GM12865 (cell line): ENCODE results near the gene MRTFA.

Source experiments
- DNase-seq: peaks from one replicate; pipeline ENCODE4 v3.0.0; 2010; ENCODE audit warnings: low read depth
- H3K4me3 ChIP-seq: 2 replicates; pipeline ENCODE4 v1.5.1; 2011; ENCODE audit warnings: mild to moderate bottlenecking, low read depth, low read length, control low read depth
- TF ChIP-seq, protein P1 (sequence below): IDR thresholded peaks from 2 replicates; pipeline ENCODE4 v1.5.1; 2011; ENCODE audit warnings: low read length, control low read depth, low read depth, inconsistent platforms; ENCODE audit not compliant: insufficient read depth; ENCODE audit errors: missing control alignments

The MRTFA gene

DNA sequence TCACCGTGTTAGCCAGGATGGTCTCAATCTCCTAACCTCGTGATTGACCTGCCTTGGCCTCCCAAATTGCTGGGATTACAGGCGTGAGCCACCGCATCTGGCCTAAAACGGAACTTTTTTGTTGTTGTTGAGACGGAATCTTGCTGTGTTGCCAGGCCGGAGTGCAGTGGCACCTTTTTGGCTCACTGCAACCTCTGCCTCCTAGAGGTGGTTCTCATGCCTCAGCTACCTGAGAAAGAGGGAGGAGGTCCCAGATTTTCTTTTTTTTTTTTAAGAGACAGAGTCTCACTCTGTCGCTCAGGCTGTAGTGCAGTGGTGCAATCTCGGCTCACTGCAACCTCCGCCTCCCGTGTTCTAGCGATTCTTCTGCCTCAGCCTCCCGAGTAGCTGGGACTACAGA, 34.9 kb upstream of the MRTFA start:
- DNase-seq: no peak
- TF ChIP-seq, protein P1, sequence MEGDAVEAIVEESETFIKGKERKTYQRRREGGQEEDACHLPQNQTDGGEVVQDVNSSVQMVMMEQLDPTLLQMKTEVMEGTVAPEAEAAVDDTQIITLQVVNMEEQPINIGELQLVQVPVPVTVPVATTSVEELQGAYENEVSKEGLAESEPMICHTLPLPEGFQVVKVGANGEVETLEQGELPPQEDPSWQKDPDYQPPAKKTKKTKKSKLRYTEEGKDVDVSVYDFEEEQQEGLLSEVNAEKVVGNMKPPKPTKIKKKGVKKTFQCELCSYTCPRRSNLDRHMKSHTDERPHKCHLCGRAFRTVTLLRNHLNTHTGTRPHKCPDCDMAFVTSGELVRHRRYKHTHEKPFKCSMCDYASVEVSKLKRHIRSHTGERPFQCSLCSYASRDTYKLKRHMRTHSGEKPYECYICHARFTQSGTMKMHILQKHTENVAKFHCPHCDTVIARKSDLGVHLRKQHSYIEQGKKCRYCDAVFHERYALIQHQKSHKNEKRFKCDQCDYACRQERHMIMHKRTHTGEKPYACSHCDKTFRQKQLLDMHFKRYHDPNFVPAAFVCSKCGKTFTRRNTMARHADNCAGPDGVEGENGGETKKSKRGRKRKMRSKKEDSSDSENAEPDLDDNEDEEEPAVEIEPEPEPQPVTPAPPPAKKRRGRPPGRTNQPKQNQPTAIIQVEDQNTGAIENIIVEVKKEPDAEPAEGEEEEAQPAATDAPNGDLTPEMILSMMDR: no peak
- no peak overlapping the region for H3K4me3 ChIP-seq

DNA sequence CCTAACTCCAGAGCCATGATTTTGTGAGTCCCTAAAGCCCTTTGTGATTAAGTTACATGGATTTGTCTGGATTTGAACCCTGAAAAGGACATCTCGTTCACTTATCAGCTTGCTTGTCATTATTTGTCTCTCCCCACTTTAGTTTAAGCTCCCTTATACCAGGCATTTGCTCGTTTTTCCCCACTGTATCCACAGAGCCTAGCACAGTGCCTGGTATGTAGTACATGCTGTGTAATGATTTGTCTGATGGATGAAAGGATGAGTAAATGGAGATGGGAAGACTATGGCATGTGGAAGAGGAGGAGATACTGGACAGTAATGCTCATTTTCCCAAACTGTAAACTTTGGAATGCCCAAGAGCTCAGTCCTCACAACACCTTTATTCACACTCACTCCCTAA, 33.5 kb upstream of the MRTFA start:
- H3K4me3 ChIP-seq: no peak overlapping the region
- no peak for DNase-seq
- TF ChIP-seq, protein P1: no peak

DNA sequence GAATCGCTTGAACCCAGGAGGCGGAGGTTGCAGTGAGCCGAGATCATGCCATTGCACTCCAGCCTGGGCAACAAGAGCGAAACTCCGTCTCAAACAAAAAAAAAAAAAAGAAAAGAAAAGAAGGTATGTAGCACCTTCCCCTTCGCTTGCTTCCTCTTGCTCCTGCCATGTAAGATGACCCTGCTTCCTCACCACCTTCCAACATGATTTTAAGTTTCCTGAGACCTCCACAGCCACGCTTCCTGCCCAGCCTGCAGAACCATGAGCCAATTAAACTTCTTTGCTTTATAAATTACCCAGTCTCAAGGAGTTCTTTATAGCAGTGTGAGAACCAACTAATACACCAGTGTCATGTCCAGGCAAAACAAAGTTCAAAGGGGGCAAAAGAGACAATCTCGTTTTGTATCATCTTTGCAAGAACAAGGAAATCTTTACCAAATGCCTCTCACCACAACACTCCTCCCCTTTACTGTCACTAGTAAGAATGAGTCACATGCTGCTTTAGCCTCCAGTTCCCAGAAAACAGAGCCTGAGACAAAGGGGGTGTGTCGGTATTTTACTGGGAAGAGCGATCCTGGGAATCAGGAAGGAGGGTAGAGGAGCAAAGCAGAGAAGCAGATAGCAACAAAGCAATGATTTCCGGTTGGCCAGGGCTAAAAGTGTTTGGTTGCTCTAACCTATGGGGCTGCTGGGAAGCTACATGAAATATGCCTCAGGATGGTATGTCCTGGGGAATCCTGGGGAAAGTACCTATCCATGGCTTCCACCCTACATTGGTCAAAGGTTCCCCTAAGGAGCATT, 32.3 kb upstream of the MRTFA start:
- TF ChIP-seq, protein P1: no peak
- peak; percentile 48 for DNase-seq

DNA sequence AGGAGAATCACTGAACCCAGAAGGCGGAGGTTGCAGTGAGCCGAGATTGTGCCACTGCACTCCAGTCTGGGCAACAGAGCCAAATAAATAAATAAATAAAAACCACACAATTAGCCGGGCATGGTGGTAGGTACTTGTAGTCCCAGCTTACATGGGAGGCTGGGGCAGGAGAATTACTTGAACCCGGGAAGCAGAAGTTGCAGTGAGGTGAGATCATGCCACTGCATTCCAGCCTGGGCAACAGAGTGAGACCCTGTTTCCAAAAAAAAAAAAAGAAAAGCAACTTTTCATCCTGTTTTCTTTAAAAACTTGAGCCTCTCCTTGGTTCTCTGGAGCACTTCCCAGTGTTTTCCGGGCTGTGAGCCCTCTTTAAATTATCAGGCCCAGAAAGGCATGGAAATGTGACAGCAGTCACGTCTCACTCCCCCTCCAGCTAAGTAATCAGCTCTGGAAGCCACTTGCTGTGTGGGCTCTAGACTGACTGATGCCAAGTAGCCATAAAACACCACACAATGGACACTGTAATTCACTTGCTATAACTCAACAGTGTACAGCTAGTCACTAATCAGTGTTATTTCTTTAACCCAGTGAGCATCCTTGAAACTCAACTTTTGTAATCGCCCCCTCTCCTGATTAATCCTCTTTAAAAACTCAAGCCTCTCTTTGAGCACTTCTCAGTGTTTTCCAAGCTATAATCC, 29.8 kb upstream of the MRTFA start:
- TF ChIP-seq, protein P1: no peak
- H3K4me3 ChIP-seq: no peak overlapping the region
- no peak for DNase-seq

More for the DNA sequence above, 32.3 kb upstream of the MRTFA start:
- no peak overlapping the region for H3K4me3 ChIP-seq

DNA sequence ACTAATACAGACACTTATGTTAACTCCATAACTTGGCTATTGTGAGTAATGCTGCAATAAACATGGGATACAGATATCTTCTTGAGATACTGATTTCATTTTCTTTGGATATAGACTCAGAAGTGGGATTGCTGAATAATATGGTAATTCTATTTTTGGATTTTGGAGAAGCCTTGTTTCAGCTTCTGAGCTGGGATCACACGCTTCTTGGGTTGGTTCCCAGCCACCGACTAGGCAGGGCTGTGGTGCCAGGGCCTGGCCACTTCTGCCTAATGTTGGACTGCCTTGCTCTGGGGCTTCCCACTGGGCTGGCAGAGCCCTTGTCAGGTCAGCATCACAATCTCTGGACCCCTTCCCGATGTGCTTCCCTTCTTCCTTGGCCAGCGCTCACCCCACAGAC, 28.8 kb upstream of the MRTFA start:
- TF ChIP-seq, protein P1: no peak
- no peak for DNase-seq
- H3K4me3 ChIP-seq: no peak overlapping the region

DNA sequence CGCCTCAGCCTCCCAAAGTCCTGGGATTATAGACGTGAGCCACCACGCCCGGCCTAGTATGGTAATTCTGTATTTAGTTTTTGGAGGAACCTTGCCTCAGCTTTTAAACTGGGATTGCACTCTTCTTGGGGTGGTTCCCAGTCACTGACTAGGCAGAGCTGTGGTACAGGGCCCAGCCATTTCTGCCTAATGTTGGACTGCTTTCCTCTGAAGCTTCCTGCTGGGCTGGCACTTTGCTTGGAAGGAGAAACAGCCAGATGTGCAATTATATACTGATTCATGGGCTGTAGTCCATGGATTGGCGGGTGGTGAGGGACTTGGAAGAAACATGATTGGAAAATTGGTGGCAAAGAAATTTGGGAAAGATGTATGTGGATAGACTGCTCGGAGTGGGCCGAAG, 25.2 kb upstream of the MRTFA start:
- TF ChIP-seq, protein P1: no peak
- H3K4me3 ChIP-seq: no peak overlapping the region

More for the DNA sequence above, 25.2 kb upstream of the MRTFA start:
- no peak for DNase-seq
